Hepatocyte (in vitro differentiated cells): Measurements from ENCODE around the gene ADAM15. TPM values are rescaled to one million over a fixed set of nuclear protein-coding genes. Genes with fewer than 3 reads are reported as not detected.

ENCODE experiments used
- DNase-seq: peaks from one replicate; pipeline ENCODE4 v3.0.0-alpha.2; 2016; ENCODE audit warnings: low spot score
- H2AFZ ChIP-seq: fragments of 200-600 bp; sonication (generic); 2 replicates; pipeline ENCODE4 v1.6.0; 2016; ENCODE audit warnings: antibody characterized with exemption, mild to moderate bottlenecking
- H3K27ac ChIP-seq: fragments of 200-600 bp; sonication (generic); 2 replicates; pipeline ENCODE4 v1.5.1; 2016; ENCODE audit warnings: mild to moderate bottlenecking
- H3K27me3 ChIP-seq: fragments of 200-600 bp; sonication (generic); 2 replicates; pipeline ENCODE4 v1.6.1; 2016
- H3K36me3 ChIP-seq: fragments of 200-600 bp; sonication (generic); replicated peaks from 2 replicates; pipeline ENCODE4 v1.5.1; 2016; ENCODE audit warnings: low read depth; ENCODE audit not compliant: insufficient read depth
- H3K4me1 ChIP-seq: fragments of 200-600 bp; sonication (generic); 2 replicates; pipeline ENCODE4 v1.5.1; 2016; ENCODE audit warnings: mild to moderate bottlenecking, moderate library complexity; ENCODE audit not compliant: insufficient read depth
- H3K4me2 ChIP-seq: fragments of 200-600 bp; sonication (generic); 2 replicates; pipeline ENCODE4 v1.6.0; 2016
- H3K4me3 ChIP-seq: fragments of 200-600 bp; sonication (generic); 2 replicates; pipeline ENCODE4 v1.5.1; 2016; ENCODE audit warnings: mild to moderate bottlenecking
- H3K79me2 ChIP-seq: fragments of 200-600 bp; sonication (generic); 2 replicates; pipeline ENCODE4 v1.6.0; 2017; ENCODE audit warnings: mild to moderate bottlenecking
- H3K9me2 ChIP-seq: fragments of 200-600 bp; sonication (generic); replicated peaks from 2 replicates; pipeline ENCODE4 v1.6.0; 2017; ENCODE audit warnings: mild to moderate bottlenecking; ENCODE audit not compliant: insufficient read depth
- H3K9me3 ChIP-seq: fragments of 200-600 bp; sonication (generic); 2 replicates; pipeline ENCODE4 v1.5.1; 2016; ENCODE audit warnings: low read depth, mild to moderate bottlenecking
- H4K20me1 ChIP-seq: fragments of 200-600 bp; sonication (generic); 2 replicates; pipeline ENCODE4 v1.6.0; 2016; ENCODE audit warnings: mild to moderate bottlenecking; ENCODE audit not compliant: insufficient read depth, poor library complexity, severe bottlenecking
- CTCF ChIP-seq: fragments of 200-600 bp; sonication (generic); IDR thresholded peaks from 2 replicates; pipeline ENCODE4 v1.5.1; 2016; ENCODE audit warnings: antibody characterized with exemption, mild to moderate bottlenecking; ENCODE audit not compliant: poor library complexity
- EZH2 ChIP-seq: fragments of 200-600 bp; sonication (generic); IDR thresholded peaks from 2 replicates; pipeline ENCODE4 v1.6.1; 2016; ENCODE audit warnings: antibody characterized with exemption, mild to moderate bottlenecking, borderline replicate concordance
- EZH2phosphoT487 ChIP-seq: fragments of 200-600 bp; sonication (generic); IDR thresholded peaks from one replicate; pipeline ENCODE4 v1.6.1; 2018; ENCODE audit warnings: antibody characterized with exemption, mild to moderate bottlenecking, low read depth, moderate library complexity; ENCODE audit not compliant: unreplicated experiment, severe bottlenecking
- WGBS: methylation state at CpG from one replicate; pipeline ENCODE4 v1.1.6; 2016; ENCODE audit warnings: low lambda C conversion rate; ENCODE audit errors: missing lambda C conversion rate; 5-methylcytosine and 5-hydroxymethylcytosine counted together
- polyA plus RNA-seq: library from polyadenylated mRNA; unstranded; fragments of >200 nt; fragmentation: Nextera tagmentation; extraction: Ambion mirVana; gene quantifications from 2 replicates; pipeline ENCODE4 v1.2.1, GENCODE V29; 2016
- total RNA-seq: library from RNA; depleted of rRNA; stranded (reverse); fragments of >200 nt; gene quantifications from 2 replicates; pipeline ENCODE4 v1.2.3, GENCODE V29; 2014

Gene ADAM15
- total and polyA plus RNA-seq, 2 experiments from 2014 or later, result 55.7 to 108 TPM

GRCh38 chr1:155083865-155084721 is 33.0 kb downstream of the ADAM15 start:
- peaks cover 2% of the 10 kb centered on the region for H4K20me1 ChIP-seq
- H3K4me3 ChIP-seq, result no peak overlapping the region
- peaks cover 46% of the 10 kb centered on the region for H3K4me1 ChIP-seq
- peak; percentile 52 for DNase-seq
- peaks cover 48% of the 10 kb centered on the region for H3K27me3 ChIP-seq
- H3K4me2 ChIP-seq, result peak overlapping the region; percentile 76
- H3K36me3 ChIP-seq, result no peaks in the 10 kb centered on the region
- H3K9me3 ChIP-seq, result no peaks in the 10 kb centered on the region
- TF ChIP-seq CTCF (peak; percentile 25), EZH2phosphoT487 (no peak)
- H2AFZ ChIP-seq, result no peak overlapping the region
- WGBS, result 38% methylated on average over 21 of the region's 21 CpGs
- no peak overlapping the region for H3K27ac ChIP-seq
- H3K79me2 ChIP-seq, result no peaks in the 10 kb centered on the region
- H3K9me2 ChIP-seq, result no peaks in the 10 kb centered on the region

- H3K36me3 ChIP-seq, result no peaks in the 10 kb centered on the region
Observed at GRCh38 chr1:155084722-155085503, 33.8 kb downstream of the ADAM15 start.

GRCh38 chr1:155085504-155086127 is 34.5 kb downstream of the ADAM15 start:
- no peaks in the 10 kb centered on the region for H3K79me2 ChIP-seq
- peak; percentile 83 for DNase-seq
- TF ChIP-seq EZH2phosphoT487, result no peak
- TF ChIP-seq EZH2, result no peak
- TF ChIP-seq CTCF, result no peak
- H3K27me3 ChIP-seq, result peaks cover 33% of the 10 kb centered on the region
- peak overlapping the region; percentile 89 for H3K27ac ChIP-seq
- H3K9me2 ChIP-seq, result no peaks in the 10 kb centered on the region
- peak overlapping the region; percentile 77 for H3K4me3 ChIP-seq
- WGBS, result 10% methylated on average over 21 of the region's 32 CpGs
- H2AFZ ChIP-seq, result peak overlapping the region; percentile 87
- no peaks in the 10 kb centered on the region for H3K9me3 ChIP-seq
- peaks cover 2% of the 10 kb centered on the region for H4K20me1 ChIP-seq
- peak overlapping the region; percentile 94 for H3K4me2 ChIP-seq
- H3K4me1 ChIP-seq, result peaks cover 32% of the 10 kb centered on the region
- H3K36me3 ChIP-seq, result no peaks in the 10 kb centered on the region

More at GRCh38 chr1:155084722-155085503, 33.8 kb downstream of the ADAM15 start:
- Histone ChIP-seq H3K27me3 (peaks cover 40% of the 10 kb centered on the region), H3K4me3 (peak overlapping the region; percentile 77), H3K79me2 (no peaks in the 10 kb centered on the region), H4K20me1 (peaks cover 2% of the 10 kb centered on the region), H3K27ac (peak overlapping the region; percentile 89), H3K9me2 (no peaks in the 10 kb centered on the region), H3K4me2 (peak overlapping the region; percentile 94), H2AFZ (peak overlapping the region; percentile 87), H3K4me1 (peaks cover 38% of the 10 kb centered on the region), H3K9me3 (no peaks in the 10 kb centered on the region)
- DNase-seq, result peak; percentile 96
- WGBS, result under 1% methylated on average over 62 of the region's 67 CpGs
- TF ChIP-seq CTCF (peak; percentile 97), EZH2phosphoT487 (no peak), EZH2 (no peak)
